DOHH2 (cell line): ENCODE data around the gene ZNF415.

ENCODE experiments used
- CTCF ChIP-seq: fragments of 200-600 bp; sonication (generic); IDR thresholded peaks from one replicate; pipeline ENCODE4 v1.5.1; 2014; ENCODE audit warnings: antibody characterized with exemption, mild to moderate bottlenecking, low read depth, low read length; ENCODE audit not compliant: poor library complexity, severe bottlenecking
- EZH2phosphoT487 ChIP-seq: fragments of 200-600 bp; sonication (generic); IDR thresholded peaks from 2 replicates; pipeline ENCODE4 v1.6.1; 2017; ENCODE audit warnings: borderline replicate concordance, mild to moderate bottlenecking, antibody characterized with exemption, low read length, moderate library complexity, mixed read lengths

GRCh38 chr19:53094754-53095575 lies 37.7 kb downstream of the ZNF415 start:
- no peak for TF ChIP-seq CTCF
- TF ChIP-seq EZH2phosphoT487, result no peak
